AG08396 (cell line): ENCODE data around the gene RPF1.
"Not testable (repeated sequence)": the region's sequence is repeated elsewhere in the genome, so short reads cannot be mapped to it uniquely, and the experiment has no call there.

ENCODE experiments used
- DNase-seq: peaks from one replicate; pipeline ENCODE4 v3.0.0; 2012; ENCODE audit warnings: low spot score, mixed read lengths

RPF1 gene

GRCh38 chr1:84493747-84494146 lies 14.7 kb downstream of the RPF1 start:
- no peak for DNase-seq

- DNase-seq, result no peak
Observed at GRCh38 chr1:84496498-84496897, 17.4 kb downstream of the RPF1 start.

- no peak for DNase-seq
Observed at GRCh38 chr1:84497631-84498275, 18.7 kb downstream of the RPF1 start.

- no peak for DNase-seq
Observed at GRCh38 chr1:84502927-84503326, 23.9 kb downstream of the RPF1 start.

GRCh38 chr1:84504580-84505492 lies 25.8 kb downstream of the RPF1 start:
- peak; percentile 24 for DNase-seq

- DNase-seq, result peak; percentile 69
Observed at GRCh38 chr1:84505493-84506001, 26.5 kb downstream of the RPF1 start.

- DNase-seq, result peak; percentile 98
Observed at GRCh38 chr1:84506002-84506728, 27.1 kb downstream of the RPF1 start, which contains the start of the genes GNG5 and SPATA1. GNG5 (minus strand) TSS chr1:84506581; CDS start chr1:84506091, 490 bp downstream. SPATA1 (plus strand) TSS chr1:84506386; CDS start chr1:84516360, 9,974 bp downstream.

- no peak for DNase-seq
Observed at GRCh38 chr1:84506729-84507453, 27.8 kb downstream of the RPF1 start.

GRCh38 chr1:84507887-84508286 lies 28.8 kb downstream of the RPF1 start:
- not testable (repeated sequence) for DNase-seq

GRCh38 chr1:84508510-84508909 lies 29.4 kb downstream of the RPF1 start:
- no peak for DNase-seq

- no peak for DNase-seq
Observed at GRCh38 chr1:84509029-84509428, 30.0 kb downstream of the RPF1 start.

- DNase-seq, result no peak
Observed at GRCh38 chr1:84510165-84510564, 31.1 kb downstream of the RPF1 start.

- no peak for DNase-seq
Observed at GRCh38 chr1:84510668-84511067, 31.6 kb downstream of the RPF1 start.

- no peak for DNase-seq
Observed at GRCh38 chr1:84524590-84524989, 45.5 kb downstream of the RPF1 start.

- DNase-seq, result no peak
Observed at GRCh38 chr1:84525779-84526178, 46.7 kb downstream of the RPF1 start.

- no peak for DNase-seq
Observed at GRCh38 chr1:84538599-84538998, 59.5 kb downstream of the RPF1 start.

- DNase-seq, result no peak
Observed at GRCh38 chr1:84539972-84540371, 60.9 kb downstream of the RPF1 start.

- DNase-seq, result no peak
Observed at GRCh38 chr1:84540759-84541158, 61.7 kb downstream of the RPF1 start.

- DNase-seq, result no peak
Observed at GRCh38 chr1:84541679-84542078, 62.6 kb downstream of the RPF1 start.
